Activated CD4-positive, alpha-beta T cell treated with anti-CD3 and anti-CD28 coated beads, Interleukin-2, amount 50 U/mL, for 16 hours (primary cell): ENCODE measurements around the gene TSPAN5.

ENCODE experiments used
- DNase-seq: peaks from one replicate; pipeline ENCODE4 v3.0.0-alpha.2; 2020

TSPAN5 gene

DNA sequence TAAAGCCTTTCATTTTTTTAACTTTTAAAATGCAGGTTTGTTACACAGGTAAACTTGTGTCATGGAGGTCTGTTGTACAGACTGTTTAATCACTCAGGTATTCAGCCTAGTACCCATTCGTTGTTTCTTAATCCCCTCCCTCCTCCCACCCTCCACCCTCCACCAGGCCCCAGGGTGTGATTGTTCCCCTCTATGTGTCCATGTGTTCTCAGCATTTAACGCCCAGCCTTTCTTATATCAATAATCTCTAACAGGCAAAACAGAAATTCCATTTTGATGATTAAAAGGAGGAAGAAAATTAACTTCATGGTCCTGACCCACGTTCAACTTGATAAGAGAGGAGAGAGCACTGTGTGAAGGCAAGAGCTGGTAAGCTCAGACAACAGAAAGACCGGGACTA, 75.1 kb downstream of the TSPAN5 start:
- no peak for DNase-seq

DNA sequence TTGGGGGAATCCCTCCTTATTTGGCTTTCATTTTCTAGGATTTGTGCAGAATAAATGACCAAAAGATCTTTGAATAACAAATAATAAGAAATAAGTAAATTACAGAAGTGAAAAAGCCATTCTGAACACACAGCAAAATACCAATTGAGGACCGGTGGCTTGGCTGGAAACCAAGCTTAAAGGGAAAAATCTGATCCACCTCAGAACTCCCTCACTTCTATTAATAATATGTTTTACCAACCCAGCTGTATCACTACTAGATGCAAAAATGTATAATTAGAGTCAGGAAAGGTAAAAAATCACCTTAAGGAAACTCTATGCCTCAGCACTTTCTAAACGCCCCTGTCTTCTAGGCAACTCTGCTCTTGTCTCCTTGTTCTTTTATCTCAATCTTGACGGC, 77.3 kb downstream of the TSPAN5 start:
- no peak for DNase-seq

GRCh38 chr4:98577956-98578355, 80.5 kb downstream of the TSPAN5 start:
- no peak for DNase-seq

- no peak for DNase-seq
Observed at GRCh38 chr4:98574816-98575215, 83.6 kb downstream of the TSPAN5 start.

- DNase-seq = no peak
Observed at GRCh38 chr4:98573791-98574190, 84.6 kb downstream of the TSPAN5 start.

- no peak for DNase-seq
Observed at GRCh38 chr4:98572697-98573096, 85.7 kb downstream of the TSPAN5 start.

DNA sequence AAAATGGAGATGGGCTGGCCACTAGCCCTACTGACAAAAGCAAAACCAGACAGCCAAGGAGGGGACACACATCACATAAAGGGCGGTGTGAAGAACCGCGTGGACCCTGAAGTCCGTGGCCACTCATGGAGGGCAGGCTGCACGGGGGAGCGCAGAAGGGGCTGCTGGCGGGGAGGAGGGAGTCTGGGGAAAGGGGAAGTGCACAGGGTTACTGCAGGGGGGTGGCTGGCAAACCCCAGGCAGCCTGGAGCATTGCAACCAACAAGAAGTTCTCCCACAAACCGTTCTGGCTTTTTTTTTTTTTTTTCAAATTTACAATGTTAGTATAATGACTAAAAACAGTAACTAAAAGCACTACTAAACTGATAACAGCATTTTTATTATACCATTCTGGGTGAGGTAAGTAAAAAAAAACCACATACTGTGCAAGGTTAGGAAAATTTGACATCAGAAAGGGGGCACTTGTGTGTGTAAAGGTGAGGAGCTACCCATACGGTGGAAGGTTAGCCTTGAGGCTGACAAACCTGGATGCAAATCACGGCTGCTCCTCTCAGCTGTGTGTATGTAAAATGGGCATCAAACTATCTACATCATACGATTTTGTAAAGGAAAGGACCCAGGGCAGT, 87.1 kb downstream of the TSPAN5 start:
- no peak for DNase-seq

- no peak for DNase-seq
Observed at GRCh38 chr4:98570151-98570797, 88.1 kb downstream of the TSPAN5 start.

DNA sequence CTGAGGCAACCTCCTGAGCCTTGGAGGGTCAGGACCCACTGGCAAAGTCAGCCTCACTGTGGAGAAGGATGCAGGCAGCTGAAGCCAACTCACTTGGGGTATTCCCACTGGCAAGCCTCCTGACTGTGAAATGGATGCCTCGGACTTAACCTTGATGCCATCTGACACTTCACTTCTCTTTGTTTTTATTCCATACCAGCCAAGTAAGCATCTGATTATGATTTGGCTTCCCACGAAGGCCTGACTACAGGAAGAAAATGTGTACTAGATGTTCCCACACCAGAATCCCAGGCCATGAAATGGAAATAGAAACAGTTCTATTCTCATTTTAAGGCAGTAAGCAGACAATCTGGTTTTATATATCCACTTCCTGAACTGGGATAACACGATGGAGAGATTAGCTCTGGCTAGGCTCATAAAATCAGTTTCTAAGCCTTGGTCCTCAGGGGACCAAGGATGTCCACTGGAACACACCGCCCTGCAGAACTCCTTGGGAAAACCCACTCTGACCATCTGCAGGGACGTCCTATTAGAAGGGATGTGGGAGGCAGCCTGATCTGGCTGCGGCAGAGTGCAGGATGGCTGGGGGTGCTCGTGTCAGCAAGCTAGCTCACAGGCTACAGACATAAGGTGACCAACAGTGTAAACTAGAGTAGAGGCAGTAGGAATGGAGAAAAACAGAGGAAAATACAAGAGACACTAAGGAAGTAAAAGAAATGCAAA, 89.3 kb downstream of the TSPAN5 start:
- no peak for DNase-seq

- no peak for DNase-seq
Observed at GRCh38 chr4:98567611-98568010, 90.8 kb downstream of the TSPAN5 start.

DNA sequence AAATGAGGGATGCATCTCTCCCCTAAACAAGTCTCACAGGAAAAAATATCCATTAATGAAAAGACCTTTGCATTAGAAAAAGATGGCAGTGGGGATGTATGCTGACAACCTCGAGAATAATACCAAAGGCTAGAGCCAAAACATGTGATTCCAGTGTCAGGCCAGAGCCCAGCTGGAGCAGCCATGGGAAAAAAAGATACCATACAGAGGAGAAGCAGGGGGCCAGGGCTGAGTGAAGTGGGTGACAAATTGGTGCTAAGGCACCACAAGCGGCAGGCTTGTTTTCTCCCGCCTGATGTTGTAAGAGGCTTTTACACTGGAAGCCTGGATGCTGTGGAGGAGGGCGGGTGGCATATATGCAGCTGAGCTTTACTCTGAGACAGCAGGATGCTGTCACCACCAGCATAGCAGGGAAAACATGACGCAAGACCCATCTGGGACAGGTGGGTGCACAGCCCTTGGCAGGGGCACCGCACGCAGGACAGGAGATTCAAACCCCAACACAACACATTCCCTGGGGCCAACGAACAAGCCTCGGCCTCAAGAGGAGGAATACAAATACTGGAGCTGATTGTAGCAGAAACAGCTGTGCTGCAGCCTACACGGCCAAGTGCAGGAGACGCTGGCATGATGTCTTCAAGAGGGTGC, 91.9 kb downstream of the TSPAN5 start:
- no peak for DNase-seq

DNA sequence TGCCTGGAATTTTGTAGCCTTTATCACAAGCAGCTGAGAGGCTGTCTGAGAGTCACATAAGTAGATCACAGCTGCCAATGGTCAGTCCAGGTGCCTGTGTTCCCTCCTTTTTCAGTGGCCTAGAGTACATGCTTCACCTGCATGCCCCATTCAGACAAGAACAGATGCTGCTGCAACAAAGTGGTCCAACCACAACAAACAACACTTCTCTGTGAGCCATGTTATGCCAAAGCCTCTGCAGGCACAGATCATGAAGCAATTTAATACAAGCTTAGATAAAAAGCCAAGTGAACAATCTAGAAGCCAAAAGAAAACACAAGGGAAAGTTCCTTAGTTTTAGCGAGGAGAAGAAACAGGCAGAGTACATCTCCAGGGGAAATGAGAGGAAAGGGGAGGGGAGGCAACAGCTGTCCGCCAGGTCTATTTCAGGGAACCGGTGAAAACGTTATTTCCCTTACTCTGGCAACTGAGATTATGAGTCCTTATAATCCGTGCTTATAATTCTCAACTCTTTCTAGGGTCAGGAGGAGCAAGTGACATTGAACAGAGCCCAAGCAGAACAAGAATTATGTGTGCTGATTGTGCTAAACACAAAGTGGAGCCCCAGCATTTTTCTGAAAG, 92.6 kb downstream of the TSPAN5 start:
- DNase-seq = no peak

- no peak for DNase-seq
Observed at GRCh38 chr4:98564852-98565251, 93.6 kb downstream of the TSPAN5 start.

- DNase-seq = no peak
Observed at GRCh38 chr4:98560321-98560720, 98.1 kb downstream of the TSPAN5 start.

DNA sequence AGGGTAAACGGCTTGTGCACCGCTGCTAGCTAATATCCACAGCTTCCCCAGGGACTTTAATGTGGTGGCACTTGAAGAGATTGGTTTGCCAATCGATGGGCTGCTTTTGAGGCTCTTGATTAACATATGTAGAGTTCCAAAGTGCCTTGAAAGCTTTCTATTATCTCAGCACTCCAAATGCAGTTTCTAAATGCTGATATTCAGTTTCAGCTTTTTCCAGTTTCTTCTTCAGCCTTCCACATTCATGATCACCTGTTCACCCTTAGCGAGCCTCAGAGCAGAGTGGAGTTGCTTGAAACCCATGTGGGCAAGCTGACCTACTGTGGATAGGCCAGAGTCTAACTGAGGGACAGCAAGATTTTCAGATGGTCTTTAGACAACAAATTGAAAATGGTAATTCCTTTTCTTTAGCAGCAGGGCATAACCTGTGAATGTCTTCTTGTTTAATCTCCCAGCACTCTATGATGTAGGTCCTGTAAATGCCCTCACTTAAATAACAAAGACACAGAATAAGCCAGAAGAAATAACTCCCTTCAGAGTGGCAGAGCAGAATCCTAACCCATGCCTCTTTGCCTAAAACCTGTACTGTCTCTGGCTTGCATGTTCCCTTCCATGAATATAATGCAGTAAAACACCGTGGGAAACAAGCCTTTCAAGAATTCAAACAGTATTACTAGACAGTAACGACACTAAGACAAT, 99.8 kb downstream of the TSPAN5 start:
- DNase-seq = no peak

GRCh38 chr4:98557194-98557892, 101.1 kb downstream of the TSPAN5 start:
- no peak for DNase-seq

GRCh38 chr4:98556451-98556850, 102.0 kb downstream of the TSPAN5 start:
- DNase-seq = no peak

DNA sequence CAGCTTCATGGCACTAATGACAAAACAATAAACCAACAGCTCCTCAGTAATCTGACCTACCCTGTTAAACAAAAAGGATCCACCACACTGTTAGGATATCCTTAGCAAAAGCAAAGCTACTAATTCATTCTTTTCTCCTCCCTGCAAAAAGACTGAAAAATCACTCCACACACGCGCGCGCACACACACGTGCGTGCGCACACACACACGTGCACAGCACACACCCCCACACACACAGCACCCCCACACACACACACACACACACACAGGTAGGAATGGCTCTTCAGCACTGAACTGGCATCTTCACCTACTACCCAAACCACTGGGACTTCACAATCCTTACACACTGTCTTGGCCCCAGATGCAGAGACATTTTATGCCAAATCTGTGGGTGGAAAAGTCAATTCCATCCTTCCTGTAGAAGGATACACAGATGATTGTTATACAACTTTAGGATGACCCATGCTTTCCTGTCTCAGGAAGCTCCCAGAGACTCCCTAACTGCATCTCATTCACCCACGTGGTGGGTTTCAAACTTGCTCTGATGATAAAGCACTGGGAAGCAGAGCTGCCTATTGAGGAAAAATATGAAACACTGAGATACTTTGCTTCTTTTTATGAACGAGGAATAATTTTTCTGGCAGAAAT, 102.5 kb downstream of the TSPAN5 start:
- no peak for DNase-seq

- DNase-seq = no peak
Observed at GRCh38 chr4:98546910-98547594, 111.4 kb downstream of the TSPAN5 start.

GRCh38 chr4:98544818-98545414, 113.5 kb downstream of the TSPAN5 start:
- DNase-seq = no peak
